Measurements from ENCODE around the gene RAB27B. TPM values are rescaled to one million over a fixed set of nuclear protein-coding genes. Genes with fewer than 3 reads are reported as not detected.

Gene RAB27B
- total and polyA plus RNA-seq, 10 of the 15 experiments (the other 5 are each of a cell fraction or from before 2014, with no cell fraction given): under 0.01 to 0.03 TPM; not detected in 8

GRCh38 chr18:54931152-54931551 lies 102.9 kb downstream of the RAB27B start:
- no peaks in the 10 kb centered on the region for H3K36me3 ChIP-seq (ENCODE audit: control insufficient read depth in 2 of 2, insufficient read depth in 2 of 2, low read length in 1 of 2)
- TF ChIP-seq RAD51 (IDR thresholded peaks at IDR 0.05): no peak
- TF ChIP-seq RFX5 (IDR thresholded peaks at IDR 0.05; ENCODE audit: low read depth, low read length): no peak
- TF ChIP-seq E4F1 (IDR thresholded peaks at IDR 0.05; ENCODE audit: borderline replicate concordance, partially characterized antibody): no peak
- TF ChIP-seq KDM1A (IDR thresholded peaks at IDR 0.05; ENCODE audit: borderline replicate concordance): no peak
- no peak for TF ChIP-seq CHD1 (IDR thresholded peaks at IDR 0.05; ENCODE audit: low read depth, low read length)
- peaks cover 0 to 1% of the 10 kb centered on the region in 2 experiments; a peak in 1 of 4 replicates for H3K27me3 ChIP-seq (replicated peaks in 1 of 2; ENCODE audit: control insufficient read depth in 2 of 2, insufficient read depth in 2 of 2, low read length in 1 of 2)
- ChIA-PET RAD21 (ENCODE audit: unreplicated experiment) (no interaction called here), POLR2A (no interaction called here), CTCF (no interaction called here), SMC1A (ENCODE audit: uncharacterized antibody, unreplicated experiment) (no interaction called here)
- no peak for FAIRE-seq
- H3K9me3 ChIP-seq (replicated peaks; ENCODE audit: control insufficient read depth, insufficient read depth, low read length): no peaks in the 10 kb centered on the region
- no peak overlapping the region for H2AFZ ChIP-seq (ENCODE audit: control insufficient read depth, low read depth, low read length)
- H3K9ac ChIP-seq (ENCODE audit: control insufficient read depth, insufficient read depth, low read length): no peak overlapping the region
- no peak for DNase-seq (ENCODE audit: low read depth, low spot score)
- no peak for ATAC-seq
- no TSS peak for BruUV-seq (replicated peaks)
- H3K4me1 ChIP-seq (ENCODE audit: control insufficient read depth, insufficient read depth, low read length): no peaks in the 10 kb centered on the region
- in situ Hi-C loops (cut with MboI): no loop called here
- 57% methylated on average over 4 of the region's 4 CpGs for WGBS (ENCODE audit: insufficient coverage, insufficient replicate concordance, low lambda C conversion rate, missing lambda C conversion rate)
- no peaks in the 10 kb centered on the region for H3K79me2 ChIP-seq (ENCODE audit: control insufficient read depth, insufficient read depth, low read length)
- H4K20me1 ChIP-seq (ENCODE audit: control insufficient read depth, insufficient read depth): no peaks in the 10 kb centered on the region
- no peak overlapping the region for H3K4me2 ChIP-seq (ENCODE audit: control insufficient read depth, insufficient read depth)
- intact Hi-C loops (cut with micrococcal nuclease; ENCODE audit: unreplicated experiment): no loop called here
- no peak overlapping the region for H3K4me3 ChIP-seq
- no peak overlapping the region for H3K27ac ChIP-seq (ENCODE audit: control insufficient read depth, insufficient read depth)

- H3K79me2 ChIP-seq (ENCODE audit: control insufficient read depth, insufficient read depth, low read length): no peaks in the 10 kb centered on the region
- H3K9ac ChIP-seq (ENCODE audit: control insufficient read depth, insufficient read depth, low read length): no peak overlapping the region
- SMC1A ChIA-PET (ENCODE audit: uncharacterized antibody, unreplicated experiment): no interaction called here
- no peak for DNase-seq (ENCODE audit: low read depth, low spot score)
- no peaks in the 10 kb centered on the region for H4K20me1 ChIP-seq (ENCODE audit: control insufficient read depth, insufficient read depth)
- no peak overlapping the region for H3K4me3 ChIP-seq
- CTCF ChIA-PET: no interaction called here
- no peak for FAIRE-seq
- H3K27me3 ChIP-seq (replicated peaks in 1 of 2; ENCODE audit: control insufficient read depth in 2 of 2, insufficient read depth in 2 of 2, low read length in 1 of 2): peaks cover 0 to 1% of the 10 kb centered on the region in 2 experiments; a peak in 1 of 4 replicates
- in situ Hi-C loops (cut with MboI) (no loop called here), intact Hi-C loops (cut with micrococcal nuclease; ENCODE audit: unreplicated experiment) (no loop called here)
- RAD21 ChIA-PET (ENCODE audit: unreplicated experiment): no interaction called here
- H3K4me1 ChIP-seq (ENCODE audit: control insufficient read depth, insufficient read depth, low read length): no peaks in the 10 kb centered on the region
- no peak overlapping the region for H2AFZ ChIP-seq (ENCODE audit: control insufficient read depth, low read depth, low read length)
- 0% methylated on average over 1 of the region's 1 CpG for WGBS (ENCODE audit: insufficient coverage, insufficient replicate concordance, low lambda C conversion rate, missing lambda C conversion rate)
- no peaks in the 10 kb centered on the region for H3K9me3 ChIP-seq (replicated peaks; ENCODE audit: control insufficient read depth, insufficient read depth, low read length)
- H3K4me2 ChIP-seq (ENCODE audit: control insufficient read depth, insufficient read depth): no peak overlapping the region
- POLR2A ChIA-PET: no interaction called here
- ATAC-seq: no peak
- H3K36me3 ChIP-seq (ENCODE audit: control insufficient read depth in 2 of 2, insufficient read depth in 2 of 2, low read length in 1 of 2): no peaks in the 10 kb centered on the region
- no TSS peak for BruUV-seq (replicated peaks)
- H3K27ac ChIP-seq (ENCODE audit: control insufficient read depth, insufficient read depth): no peak overlapping the region
- TF ChIP-seq EP300 (IDR thresholded peaks at IDR 0.05; ENCODE audit: borderline replicate concordance in 1 of 2, control insufficient read depth in 1 of 2, low read depth in 2 of 2, low read length in 2 of 2): no peak
- TF ChIP-seq CBX3 (IDR thresholded peaks at IDR 0.05; ENCODE audit: borderline replicate concordance, low read depth): no peak
- TF ChIP-seq EGR1 (IDR thresholded peaks at IDR 0.05; ENCODE audit: borderline replicate concordance in 1 of 2, low read depth in 2 of 2, low read length in 2 of 2): no peak
- no peak for TF ChIP-seq TCF3 (IDR thresholded peaks at IDR 0.05; ENCODE audit: borderline replicate concordance, insufficient read depth, low read depth, low read length)
- TF ChIP-seq HDGF (IDR thresholded peaks at IDR 0.05): no peak
- no peak for TF ChIP-seq BMI1 (IDR thresholded peaks at IDR 0.05; ENCODE audit: borderline replicate concordance)
- TF ChIP-seq RB1 (IDR thresholded peaks at IDR 0.05; ENCODE audit: borderline replicate concordance): no peak
- no peak for TF ChIP-seq CBX5 (IDR thresholded peaks at IDR 0.05; ENCODE audit: low read depth)
- no peak for TF ChIP-seq DPF2 (IDR thresholded peaks at IDR 0.05)
- no peak for TF ChIP-seq IRF3 (IDR thresholded peaks at IDR 0.05)
- TF ChIP-seq EZH2 (IDR thresholded peaks at IDR 0.05; ENCODE audit: borderline replicate concordance, control insufficient read depth, low read depth, low read length): no peak
Measured at GRCh38 chr18:54932472-54932871, 104.2 kb downstream of the RAB27B start.
